PC-9 (cell line): ENCODE results near the gene KIFAP3.

Experiments
- CTCF ChIP-seq: fragments of 200-600 bp; sonication (generic); conservative IDR thresholded peaks from 2 replicates; pipeline ENCODE4 v1.6.1; 2017; ENCODE audit warnings: mixed run types, antibody characterized with exemption, mild to moderate bottlenecking, moderate library complexity
- EZH2 ChIP-seq: fragments of 200-600 bp; sonication (generic); IDR thresholded peaks from 2 replicates; pipeline ENCODE4 v1.8.0; 2017; ENCODE audit warnings: antibody characterized with exemption, low read depth

GRCh38 chr1:169890761-169891538 is 183.5 kb downstream of the KIFAP3 start:
- TF ChIP-seq CTCF: no peak
- TF ChIP-seq EZH2: no peak
